ENCODE measurements around the gene ZDHHC24.

DNA sequence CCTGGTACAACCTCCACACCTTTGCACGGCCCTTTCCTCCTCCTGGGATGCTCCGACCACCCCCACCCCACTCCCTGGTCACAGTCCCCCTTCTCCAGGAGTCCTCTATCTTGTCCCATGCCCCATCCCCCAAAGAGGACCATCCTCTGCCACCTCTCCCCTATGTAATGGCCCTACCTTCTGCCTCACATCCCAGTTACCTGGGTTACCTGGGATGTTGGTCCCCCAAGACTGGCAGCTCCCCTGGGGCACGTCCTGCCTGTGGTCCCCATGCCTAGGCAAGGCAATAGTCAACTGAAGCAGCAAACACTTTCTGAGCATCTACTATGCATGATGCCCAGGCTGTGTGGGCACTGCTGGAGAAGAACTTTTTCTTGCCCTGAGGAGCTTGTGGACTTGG is 9.6 kb upstream of the ZDHHC24 start:
- TF ChIP-seq CTCF (IDR thresholded peaks at IDR 0.05) (no peak), POLR2A (IDR thresholded peaks at IDR 0.05) (no peak)

All from esophagus squamous epithelium (tissue), 4 donors.